BLaER1 treated with 17β-estradiol and CSF1 and Interleukin-3, amounts not matched to agents 10 nM and 100 nM (cell line): ENCODE measurements around the gene KLRG1.
A peak's percentile ranks its signal among the peaks of the same experiment; 100 is the strongest.

Experiments
- H3K27ac ChIP-seq, 11 experiments: shearing (Covaris generic); formaldehyde crosslinking; 2 replicates each; pipeline ENCODE4 v1.8.1; 2022
- H3K27me3 ChIP-seq, 11 experiments: shearing (Covaris generic); formaldehyde crosslinking; 2 replicates each; pipeline ENCODE4 v1.8.1; 2022
- H3K36me3 ChIP-seq, 11 experiments: shearing (Covaris generic); formaldehyde crosslinking; 2 replicates each; pipeline ENCODE4 v1.8.1; 2022
- H3K4me1 ChIP-seq, 10 experiments: shearing (Covaris generic); formaldehyde crosslinking; 2 replicates each; pipeline ENCODE4 v1.8.1; 2022
- H3K4me2 ChIP-seq, 11 experiments: shearing (Covaris generic); formaldehyde crosslinking; 2 replicates each; pipeline ENCODE4 v1.8.1; 2022
- H3K4me3 ChIP-seq, 10 experiments: shearing (Covaris generic); formaldehyde crosslinking; 2 replicates each; pipeline ENCODE4 v1.8.1; 2022
- H3K9ac ChIP-seq, 11 experiments: shearing (Covaris generic); formaldehyde crosslinking; 2 replicates each; pipeline ENCODE4 v1.8.1; 2022
- H3K9me3 ChIP-seq, 11 experiments: shearing (Covaris generic); formaldehyde crosslinking; replicated peaks in 1 of 11; 2 replicates each; pipeline ENCODE4 v1.8.1; 2022
- H4K20me1 ChIP-seq, 11 experiments: shearing (Covaris generic); formaldehyde crosslinking; 2 replicates each; pipeline ENCODE4 v1.8.1; 2022
- Cebpa-rat ChIP-seq, 11 experiments: shearing (Covaris generic); IDR thresholded peaks; 2 replicates each; pipeline ENCODE4 v1.8.1; 2022

Gene KLRG1

DNA sequence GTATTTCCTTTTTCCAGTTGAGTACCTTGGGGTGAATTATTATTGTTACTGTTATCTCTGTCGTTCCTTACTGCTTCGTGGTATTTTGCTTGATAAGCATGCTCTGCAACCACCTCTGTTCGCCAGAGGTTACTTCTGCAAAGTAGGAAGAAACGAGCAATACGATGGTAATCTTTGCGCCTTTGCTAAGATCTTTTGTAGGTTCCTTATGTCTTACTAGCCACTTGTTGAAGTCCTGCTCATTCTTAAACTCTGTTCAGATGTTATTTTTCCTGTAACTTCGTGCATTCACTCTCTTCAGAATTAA lies 39.2 kb upstream of the KLRG1 start:
- Histone ChIP-seq H3K4me2 (peak overlapping the region; percentile 71 to 91 (median 83)), H3K27ac (peak overlapping the region; percentile 85 to 97 (median 92); a peak in 21 of 22 replicates), H3K27me3 (no peaks in the 10 kb centered on the region), H3K9me3 (peaks cover 22 to 35% (median 33%) of the 10 kb centered on the region in 11 experiments), H3K9ac (peak overlapping the region; percentile 85 to 97 (median 93)), H3K4me3 (peak overlapping the region; percentile 76 to 95 (median 86)), H3K36me3 (peaks cover 35 to 49% (median 44%) of the 10 kb centered on the region in 11 experiments), H3K4me1 (peaks cover 23 to 37% (median 31%) of the 10 kb centered on the region in 10 experiments), H4K20me1 (peaks cover 25 to 36% (median 34%) of the 10 kb centered on the region in 11 experiments; a peak in 21 of 22 replicates)
- TF ChIP-seq Cebpa-rat (IDR thresholded peaks at IDR 0.05) = no peak

DNA sequence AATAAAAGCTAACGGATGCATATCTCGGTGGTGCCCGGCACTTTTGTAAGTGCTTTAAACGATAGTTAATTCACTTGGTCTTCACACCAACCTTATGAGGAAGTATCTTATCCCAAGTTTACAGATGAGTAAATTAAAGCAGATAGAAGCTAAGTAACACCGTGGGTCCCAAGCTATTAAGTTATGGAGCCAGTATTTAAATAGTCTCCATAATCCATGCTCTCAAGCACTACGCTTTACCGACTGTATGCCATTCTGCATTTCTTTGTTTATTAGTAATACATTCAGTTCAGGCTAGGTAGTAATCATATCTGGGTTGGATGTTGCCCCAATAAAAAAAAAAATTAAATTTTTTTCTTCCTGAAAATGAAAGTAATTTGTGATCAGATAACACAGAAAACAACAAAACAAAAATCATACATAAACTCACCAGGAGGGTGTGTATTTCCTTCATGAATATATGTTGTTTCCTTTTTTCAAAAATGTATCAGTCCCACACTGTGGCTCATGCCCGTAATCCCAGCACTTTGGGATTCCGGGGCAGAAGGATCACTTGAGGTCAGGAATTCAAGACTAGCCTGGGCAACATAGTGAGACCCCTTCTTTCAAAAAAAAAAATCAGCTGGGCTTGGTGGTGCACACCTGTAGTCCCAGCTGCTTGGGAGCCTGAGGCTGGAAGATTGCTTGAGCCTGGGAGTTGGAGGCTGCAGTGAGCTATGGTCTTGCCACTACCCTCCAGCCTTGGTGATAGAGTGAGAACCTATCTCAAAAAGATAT lies 38.5 kb upstream of the KLRG1 start:
- peaks cover 29 to 43% (median 40%) of the 10 kb centered on the region in 11 experiments for H3K9me3 ChIP-seq
- peak overlapping the region; percentile 76 to 95 (median 86) for H3K4me3 ChIP-seq
- H4K20me1 ChIP-seq = peaks cover 25 to 30% (median 26%) of the 10 kb centered on the region in 11 experiments; a peak in 21 of 22 replicates
- H3K36me3 ChIP-seq = peaks cover 35 to 49% (median 44%) of the 10 kb centered on the region in 11 experiments
- H3K4me1 ChIP-seq = peaks cover 23 to 34% (median 31%) of the 10 kb centered on the region in 10 experiments
- H3K4me2 ChIP-seq = peak overlapping the region; percentile 71 to 91 (median 83)
- peak overlapping the region; percentile 85 to 97 (median 93) for H3K9ac ChIP-seq
- no peaks in the 10 kb centered on the region for H3K27me3 ChIP-seq
- H3K27ac ChIP-seq = peak overlapping the region; percentile 85 to 97 (median 92); a peak in 20 of 22 replicates
- no peak for TF ChIP-seq Cebpa-rat (IDR thresholded peaks at IDR 0.05)

- Histone ChIP-seq H3K27ac (no peak overlapping the region; a peak in 1 of 22 replicates), H3K9ac (peak overlapping the region in 1 of 11 experiments; percentile 94; a peak in 1 of 22 replicates), H3K4me1 (peaks cover 20 to 29% (median 27%) of the 10 kb centered on the region in 10 experiments), H3K27me3 (no peaks in the 10 kb centered on the region), H3K4me3 (0 out of 20 replicates have a peak overlapping the region, but pooled peaks of 1 of the 10 experiments have one; percentile 92), H3K9me3 (peaks cover 36 to 51% (median 49%) of the 10 kb centered on the region in 11 experiments), H4K20me1 (peaks cover 17 to 22% (median 18%) of the 10 kb centered on the region in 11 experiments; a peak in 21 of 22 replicates), H3K4me2 (peak overlapping the region in 7 of 11 experiments; percentile 71 to 91 (median 83); a peak in 9 of 22 replicates), H3K36me3 (peaks cover 30 to 49% (median 40%) of the 10 kb centered on the region in 11 experiments)
- TF ChIP-seq Cebpa-rat (IDR thresholded peaks at IDR 0.05) = no peak
These were observed 37.6 kb upstream of the KLRG1 start for GRCh38 chr12:8951744-8952143.

- Histone ChIP-seq H3K4me1 (peaks cover 4 to 24% (median 10%) of the 10 kb centered on the region in 10 experiments; a peak in 18 of 20 replicates), H3K27ac (no peak overlapping the region), H3K9ac (no peak overlapping the region), H3K9me3 (peaks cover 36 to 54% (median 50%) of the 10 kb centered on the region in 11 experiments), H3K4me2 (no peak overlapping the region), H3K4me3 (no peak overlapping the region), H4K20me1 (peaks cover 0 to under 1% (median 0%) of the 10 kb centered on the region in 11 experiments; a peak in 2 of 22 replicates), H3K36me3 (peaks cover 22 to 43% (median 32%) of the 10 kb centered on the region in 11 experiments; a peak in 21 of 22 replicates), H3K27me3 (no peaks in the 10 kb centered on the region)
- TF ChIP-seq Cebpa-rat (IDR thresholded peaks at IDR 0.05) = no peak
These were observed 35.5 kb upstream of the KLRG1 start for GRCh38 chr12:8953773-8954402.

DNA sequence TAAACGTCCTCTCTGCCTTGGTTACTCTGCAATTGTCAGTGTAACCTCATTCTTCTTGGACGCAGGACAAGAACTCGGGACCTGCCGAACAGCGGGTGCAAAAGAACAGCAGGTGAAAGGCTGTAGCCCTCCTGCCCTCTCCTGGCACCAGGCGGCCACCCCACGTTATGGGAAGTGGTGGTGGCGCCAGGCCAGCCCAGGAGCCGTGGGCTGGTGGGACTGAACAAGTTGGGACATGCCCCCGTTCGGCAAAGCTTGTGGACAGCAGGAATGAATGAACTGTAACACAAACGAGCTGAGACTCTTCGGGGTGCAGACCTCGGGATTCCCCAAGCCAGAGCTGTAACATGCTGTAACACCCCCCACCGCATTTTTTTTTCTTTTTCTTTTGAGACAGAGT lies 33.3 kb upstream of the KLRG1 start:
- no peak for TF ChIP-seq Cebpa-rat (IDR thresholded peaks at IDR 0.05)
- Histone ChIP-seq H3K4me1 (peaks cover 3 to 23% (median 6%) of the 10 kb centered on the region in 10 experiments; a peak in 18 of 20 replicates), H3K4me2 (no peak overlapping the region), H3K9ac (no peak overlapping the region), H3K4me3 (no peak overlapping the region), H3K36me3 (peaks cover 22 to 43% (median 32%) of the 10 kb centered on the region in 11 experiments; a peak in 21 of 22 replicates), H4K20me1 (no peaks in the 10 kb centered on the region), H3K27ac (no peak overlapping the region), H3K9me3 (peaks cover 36 to 54% (median 50%) of the 10 kb centered on the region in 11 experiments), H3K27me3 (no peaks in the 10 kb centered on the region)

DNA sequence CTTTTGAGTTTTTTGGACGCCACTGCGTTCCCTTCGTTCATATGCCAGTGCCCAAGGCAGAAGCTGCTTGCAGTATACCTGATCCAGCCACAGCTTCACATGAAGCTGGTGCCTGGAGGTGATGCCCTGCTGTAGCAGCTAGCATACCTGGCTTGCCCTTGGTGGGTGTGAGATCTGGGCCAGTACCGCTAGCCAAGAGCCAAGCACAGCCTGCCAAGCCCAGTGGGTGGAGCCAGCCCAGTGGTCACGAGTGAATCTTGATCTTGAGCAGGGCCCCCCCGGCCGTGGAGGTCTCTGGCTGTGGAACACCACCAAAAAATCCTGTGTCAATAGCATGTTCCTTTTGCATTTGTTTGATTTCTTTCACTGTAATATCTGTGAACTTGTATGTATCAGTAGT lies 32.6 kb upstream of the KLRG1 start:
- H4K20me1 ChIP-seq = no peaks in the 10 kb centered on the region
- no peak for TF ChIP-seq Cebpa-rat (IDR thresholded peaks at IDR 0.05)

DNA sequence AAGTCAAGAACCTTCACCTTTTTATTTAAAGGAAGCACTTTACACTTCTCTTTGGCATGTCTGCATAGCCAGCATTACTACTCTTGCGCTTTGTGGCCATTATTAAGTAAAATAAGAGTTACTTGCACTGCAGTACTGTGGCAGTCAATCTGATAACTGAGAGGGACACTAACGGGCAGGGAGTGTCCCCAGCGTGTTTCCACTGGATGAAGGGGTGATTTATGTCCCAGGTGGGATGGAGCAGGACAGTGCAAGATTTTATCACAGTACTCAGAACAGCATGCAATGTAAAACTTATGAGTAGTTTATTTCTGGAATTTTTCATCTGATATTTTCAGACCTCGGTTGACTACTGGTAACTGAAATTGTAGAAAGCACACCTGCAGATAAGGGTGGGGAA lies 31.8 kb upstream of the KLRG1 start:
- H3K4me3 ChIP-seq = no peak overlapping the region
- H3K27me3 ChIP-seq = no peaks in the 10 kb centered on the region
- H3K27ac ChIP-seq = no peak overlapping the region
- no peak for TF ChIP-seq Cebpa-rat (IDR thresholded peaks at IDR 0.05)
- peaks cover 35 to 47% (median 44%) of the 10 kb centered on the region in 11 experiments for H3K9me3 ChIP-seq
- peak overlapping the region in 2 of 11 experiments; percentile 16 to 42; a peak in 3 of 22 replicates for H3K4me2 ChIP-seq
- H4K20me1 ChIP-seq = no peaks in the 10 kb centered on the region
- H3K4me1 ChIP-seq = peaks cover 0 to 11% (median 0%) of the 10 kb centered on the region in 10 experiments; a peak in 4 of 20 replicates
- H3K9ac ChIP-seq = no peak overlapping the region
- H3K36me3 ChIP-seq = peaks cover 22 to 39% (median 32%) of the 10 kb centered on the region in 11 experiments; a peak in 21 of 22 replicates

More for the DNA sequence above, 32.6 kb upstream of the KLRG1 start:
- peaks cover 22 to 43% (median 32%) of the 10 kb centered on the region in 11 experiments; a peak in 21 of 22 replicates for H3K36me3 ChIP-seq
- H3K4me3 ChIP-seq = no peak overlapping the region
- H3K27me3 ChIP-seq = no peaks in the 10 kb centered on the region
- H3K9me3 ChIP-seq = peaks cover 36 to 52% (median 50%) of the 10 kb centered on the region in 11 experiments
- H3K4me2 ChIP-seq = no peak overlapping the region
- H3K27ac ChIP-seq = no peak overlapping the region
- no peak overlapping the region for H3K9ac ChIP-seq
- peaks cover 0 to 16% (median under 1%) of the 10 kb centered on the region in 10 experiments; a peak in 7 of 20 replicates for H3K4me1 ChIP-seq

DNA sequence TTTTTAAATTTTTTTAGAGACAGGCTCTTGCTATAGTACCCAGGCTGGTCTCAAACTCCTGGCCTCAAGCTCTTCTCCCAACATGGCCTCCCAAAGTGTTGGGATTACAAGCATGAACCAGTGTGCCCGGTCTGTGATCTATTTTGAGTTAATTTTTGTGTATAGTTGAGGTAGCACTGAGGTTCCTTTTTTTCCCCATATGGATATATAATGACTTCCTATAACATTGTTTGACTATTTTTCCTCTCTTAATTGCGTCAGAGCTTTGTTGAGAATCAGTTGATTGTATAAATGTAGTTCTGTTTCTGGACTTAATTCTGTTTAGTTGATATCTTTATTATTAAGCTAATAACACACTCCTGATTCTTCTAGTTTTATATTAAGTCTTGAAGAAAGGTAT lies 31.3 kb upstream of the KLRG1 start:
- peaks cover 0 to 11% (median 0%) of the 10 kb centered on the region in 10 experiments; a peak in 4 of 20 replicates for H3K4me1 ChIP-seq
- peaks cover 30 to 43% (median 39%) of the 10 kb centered on the region in 11 experiments for H3K9me3 ChIP-seq
- H3K27ac ChIP-seq = no peak overlapping the region
- H3K27me3 ChIP-seq = no peaks in the 10 kb centered on the region
- no peak for TF ChIP-seq Cebpa-rat (IDR thresholded peaks at IDR 0.05)
- no peaks in the 10 kb centered on the region for H4K20me1 ChIP-seq
- H3K9ac ChIP-seq = no peak overlapping the region
- no peak overlapping the region for H3K4me3 ChIP-seq
- H3K4me2 ChIP-seq = peak overlapping the region in 2 of 11 experiments; percentile 16 to 42; a peak in 2 of 22 replicates
- peaks cover 21 to 38% (median 29%) of the 10 kb centered on the region in 11 experiments; a peak in 21 of 22 replicates for H3K36me3 ChIP-seq
